Caco-2 (cell line): Measurements from ENCODE around the gene SBF1. TPM values are rescaled to one million over a fixed set of nuclear protein-coding genes. Genes with fewer than 3 reads are reported as not detected.

Source experiments
- BruUV-seq: library from RNA; stranded (reverse); fragments of 400-500 nt; replicated peaks from 2 replicates; lab custom pipeline; 2021; lab: Mats Ljungman, UMichigan
- CTCF ChIA-PET: fragments of 300-600 bp; sonication (Branson Sonifier 250); formaldehyde crosslinking; loops from one replicate; lab custom pipeline; 2022; ENCODE audit warnings: antibody characterized with exemption; lab: Charles Lee
- POLR2A ChIA-PET: fragments of 300-600 bp; sonication (Branson Sonifier 250); formaldehyde crosslinking; loops from one replicate; lab custom pipeline; 2022; ENCODE audit warnings: antibody characterized with exemption; lab: Charles Lee
- DNase-seq, 2 experiments: peaks; one replicate each; pipeline versions ENCODE4 v3.0.0 to v3.0.0-alpha.2; 2020 to 2022
- H3K27me3 ChIP-seq: replicated peaks from 2 replicates; pipeline ENCODE4 v1.6.0; 2011; ENCODE audit warnings: low read length; ENCODE audit not compliant: control insufficient read depth, insufficient read depth
- H3K36me3 ChIP-seq: 2 replicates; pipeline ENCODE4 v1.5.1; 2011; ENCODE audit warnings: low read length; ENCODE audit not compliant: control insufficient read depth, insufficient read depth
- H3K4me1 ChIP-seq: fragments of 250-450 bp; sonication (Bioruptor Pico); 2 replicates; pipeline ENCODE4 v1.5.1; 2020; ENCODE audit warnings: mild to moderate bottlenecking
- H3K4me3 ChIP-seq: 2 replicates; pipeline ENCODE4 v1.5.1; 2011; ENCODE audit warnings: low read depth, mild to moderate bottlenecking, control low read depth, low read length
- H3K9me3 ChIP-seq: fragments of 250-450 bp; sonication (Bioruptor Pico); 2 replicates; pipeline ENCODE4 v1.5.1; 2020; ENCODE audit warnings: mild to moderate bottlenecking, moderate library complexity
- H3K27ac Mint-ChIP-seq: one replicate; pipeline ENCODE4 v1.8.0; 2022; ENCODE audit warnings: mixed read lengths; ENCODE audit not compliant: unreplicated experiment
- H3K27me3 Mint-ChIP-seq: one replicate; pipeline ENCODE4 v1.8.0; 2022; ENCODE audit warnings: mixed read lengths; ENCODE audit not compliant: insufficient read depth, unreplicated experiment
- H3K36me3 Mint-ChIP-seq: one replicate; pipeline ENCODE4 v1.8.0; 2022; ENCODE audit warnings: mild to moderate bottlenecking, mixed read lengths; ENCODE audit not compliant: insufficient read depth, unreplicated experiment
- H3K4me1 Mint-ChIP-seq: one replicate; pipeline ENCODE4 v1.8.0; 2022; ENCODE audit warnings: low read depth, mixed read lengths; ENCODE audit not compliant: unreplicated experiment
- H3K4me3 Mint-ChIP-seq: one replicate; pipeline ENCODE4 v1.8.0; 2022; ENCODE audit warnings: mild to moderate bottlenecking, moderate library complexity, mixed read lengths; ENCODE audit not compliant: unreplicated experiment
- H3K9me3 Mint-ChIP-seq: one replicate; pipeline ENCODE4 v1.8.0; 2022; ENCODE audit warnings: mixed read lengths; ENCODE audit not compliant: unreplicated experiment
- intact Hi-C: fragments of 100-400 bp; cut with micrococcal nuclease; formaldehyde crosslinking; loops from one replicate; pipeline ENCODE4 v1.10.0; 2022; ENCODE audit not compliant: unreplicated experiment
- total RNA-seq: library from RNA; stranded (reverse); gene quantifications from 2 replicates; pipeline ENCODE4 v1.2.3, GENCODE V29; 2022
- TF ChIP-seq, protein P1 (sequence below), 2 experiments: fragments of 200-600 bp in 1 of 2; IDR thresholded peaks; 1 replicate in 1 of 2; 2 replicates in 1 of 2; pipeline versions ENCODE4 v1.5.1 to v1.8.0; 2011 to 2022; ENCODE audit warnings: antibody characterized with exemption in 1 of 2, control low read depth in 1 of 2, inconsistent platforms in 1 of 2, low read depth in 1 of 2, low read length in 1 of 2, mild to moderate bottlenecking in 1 of 2, moderate library complexity in 1 of 2; ENCODE audit not compliant: insufficient read depth in 1 of 2, severe bottlenecking in 1 of 2, unreplicated experiment in 1 of 2

Gene SBF1
- total RNA-seq, 1 experiment from 2014 or later, result 82.8 TPM

GRCh38 chr22:50419116-50419515 is 55.7 kb downstream of the SBF1 start:
- intact Hi-C loops, result no loop called here
- Mint-ChIP-seq H3K4me1 (no peaks in the 10 kb centered on the region), H3K9me3 (no peaks in the 10 kb centered on the region), H3K4me3 (no peak overlapping the region), H3K36me3 (peaks cover 72% of the 10 kb centered on the region), H3K27ac (no peak overlapping the region), H3K27me3 (no peaks in the 10 kb centered on the region)
- no peak for DNase-seq
- no peaks in the 10 kb centered on the region for H3K9me3 ChIP-seq
- TF ChIP-seq, protein P1, sequence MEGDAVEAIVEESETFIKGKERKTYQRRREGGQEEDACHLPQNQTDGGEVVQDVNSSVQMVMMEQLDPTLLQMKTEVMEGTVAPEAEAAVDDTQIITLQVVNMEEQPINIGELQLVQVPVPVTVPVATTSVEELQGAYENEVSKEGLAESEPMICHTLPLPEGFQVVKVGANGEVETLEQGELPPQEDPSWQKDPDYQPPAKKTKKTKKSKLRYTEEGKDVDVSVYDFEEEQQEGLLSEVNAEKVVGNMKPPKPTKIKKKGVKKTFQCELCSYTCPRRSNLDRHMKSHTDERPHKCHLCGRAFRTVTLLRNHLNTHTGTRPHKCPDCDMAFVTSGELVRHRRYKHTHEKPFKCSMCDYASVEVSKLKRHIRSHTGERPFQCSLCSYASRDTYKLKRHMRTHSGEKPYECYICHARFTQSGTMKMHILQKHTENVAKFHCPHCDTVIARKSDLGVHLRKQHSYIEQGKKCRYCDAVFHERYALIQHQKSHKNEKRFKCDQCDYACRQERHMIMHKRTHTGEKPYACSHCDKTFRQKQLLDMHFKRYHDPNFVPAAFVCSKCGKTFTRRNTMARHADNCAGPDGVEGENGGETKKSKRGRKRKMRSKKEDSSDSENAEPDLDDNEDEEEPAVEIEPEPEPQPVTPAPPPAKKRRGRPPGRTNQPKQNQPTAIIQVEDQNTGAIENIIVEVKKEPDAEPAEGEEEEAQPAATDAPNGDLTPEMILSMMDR (IDR thresholded peaks at IDR 0.05; ENCODE audit: insufficient read depth in 1 of 2, low read depth in 1 of 2, low read length in 1 of 2, severe bottlenecking in 1 of 2, unreplicated experiment in 1 of 2), result no peak
- BruUV-seq, result no TSS peak
- no peaks in the 10 kb centered on the region for H3K27me3 ChIP-seq
- no peak overlapping the region for H3K4me3 ChIP-seq
- peaks cover 14% of the 10 kb centered on the region for H3K36me3 ChIP-seq
- H3K4me1 ChIP-seq, result no peaks in the 10 kb centered on the region
- CTCF ChIA-PET, result no interaction called here
- POLR2A ChIA-PET, result no interaction called here

DNA sequence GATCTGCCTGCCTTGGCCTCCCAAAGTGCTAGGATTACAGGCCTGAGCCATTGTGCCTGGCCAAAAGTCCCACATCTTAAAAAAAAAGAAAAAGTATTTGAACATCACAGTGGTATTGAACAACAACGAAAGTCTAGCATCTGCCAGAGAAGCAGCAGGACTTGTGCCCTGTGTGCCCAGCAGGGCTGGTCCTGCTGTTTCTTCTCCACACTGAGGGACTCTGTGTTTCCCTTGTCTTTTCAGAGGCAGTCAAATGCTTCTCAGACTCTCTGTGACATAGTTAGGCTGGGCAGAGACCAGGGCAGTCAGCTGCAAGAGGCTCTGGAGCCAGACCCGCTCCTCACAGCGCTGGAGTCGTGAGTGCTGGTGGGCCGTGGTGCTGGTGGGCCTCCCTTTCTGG is 56.2 kb downstream of the SBF1 start:
- POLR2A ChIA-PET, result no interaction called here
- peaks cover 67% of the 10 kb centered on the region for H3K36me3 Mint-ChIP-seq

GRCh38 chr22:50417411-50418210 is 57.2 kb downstream of the SBF1 start:
- TF ChIP-seq, protein P1 (IDR thresholded peaks at IDR 0.05; ENCODE audit: insufficient read depth in 1 of 2, low read depth in 1 of 2, low read length in 1 of 2, severe bottlenecking in 1 of 2, unreplicated experiment in 1 of 2), result no peak
- Histone ChIP-seq H3K36me3 (peaks cover 16% of the 10 kb centered on the region), H3K4me1 (no peaks in the 10 kb centered on the region), H3K9me3 (no peaks in the 10 kb centered on the region), H3K4me3 (no peak overlapping the region), H3K27me3 (no peaks in the 10 kb centered on the region)
- ChIA-PET CTCF (interaction anchor here (0.6 kb wide), 1 partner anchor 60 kb away, joined by 4 read pairs; no protein-coding TSS in a partner anchor), POLR2A (no interaction called here)
- no TSS peak for BruUV-seq
- Mint-ChIP-seq H3K36me3 (peaks cover 64% of the 10 kb centered on the region), H3K27me3 (no peaks in the 10 kb centered on the region), H3K9me3 (no peaks in the 10 kb centered on the region), H3K4me3 (no peak overlapping the region), H3K27ac (no peak overlapping the region), H3K4me1 (no peaks in the 10 kb centered on the region)
- intact Hi-C loops, result no loop called here
- no peak for DNase-seq

More for the DNA sequence above, 56.2 kb downstream of the SBF1 start:
- no peaks in the 10 kb centered on the region for H3K27me3 ChIP-seq
- BruUV-seq, result no TSS peak
- intact Hi-C loops, result no loop called here
- no peak for DNase-seq
- H3K9me3 Mint-ChIP-seq, result no peaks in the 10 kb centered on the region
- no peaks in the 10 kb centered on the region for H3K4me1 ChIP-seq
- CTCF ChIA-PET, result no interaction called here
- peaks cover 16% of the 10 kb centered on the region for H3K36me3 ChIP-seq
- no peaks in the 10 kb centered on the region for H3K9me3 ChIP-seq
- TF ChIP-seq, protein P1 (IDR thresholded peaks at IDR 0.05; ENCODE audit: insufficient read depth in 1 of 2, low read depth in 1 of 2, low read length in 1 of 2, severe bottlenecking in 1 of 2, unreplicated experiment in 1 of 2), result no peak
- H3K4me3 Mint-ChIP-seq, result no peak overlapping the region
- H3K27ac Mint-ChIP-seq, result no peak overlapping the region
- no peaks in the 10 kb centered on the region for H3K4me1 Mint-ChIP-seq
- no peaks in the 10 kb centered on the region for H3K27me3 Mint-ChIP-seq
- H3K4me3 ChIP-seq, result no peak overlapping the region
